Activated T-cell treated with anti-CD3 and anti-CD28 coated beads, Interleukin-2, amount 50 U/mL, for 4 hours (primary cell): ENCODE results near the gene SLC10A1. TPM values are rescaled to one million over a fixed set of nuclear protein-coding genes. Genes with fewer than 3 reads are reported as not detected.

Source experiments
- ATAC-seq, 2 donors: fragments of 200-7000 bp; cut with Tn5 transposase; one replicate each; pipeline ENCODE4 v1.10.0; 2021
- DNase-seq: peaks from one replicate; pipeline ENCODE4 v3.0.0-alpha.2; 2020
- H3K27me3 Mint-ChIP-seq: one replicate; pipeline ENCODE4 v1.8.0; 2021; ENCODE audit warnings: low read depth, mixed read lengths
- H3K36me3 Mint-ChIP-seq: one replicate; pipeline ENCODE4 v1.8.0; 2022; ENCODE audit warnings: mixed read lengths; ENCODE audit not compliant: insufficient read depth
- H3K4me1 Mint-ChIP-seq: one replicate; pipeline ENCODE4 v1.8.0; 2021; ENCODE audit warnings: low read depth, mixed read lengths
- H3K4me3 Mint-ChIP-seq: one replicate; pipeline ENCODE4 v1.8.0; 2021; ENCODE audit warnings: mild to moderate bottlenecking, moderate library complexity, mixed read lengths
- H3K9me3 Mint-ChIP-seq: one replicate; pipeline ENCODE4 v1.8.0; 2021; ENCODE audit warnings: mixed read lengths
- total RNA-seq, 3 donors: library from RNA; stranded (reverse); gene quantifications; one replicate each; pipeline ENCODE4 v1.2.1, GENCODE V29; 2021

SLC10A1 gene
- total RNA-seq, 3 donors from 2014 or later = not detected

DNA sequence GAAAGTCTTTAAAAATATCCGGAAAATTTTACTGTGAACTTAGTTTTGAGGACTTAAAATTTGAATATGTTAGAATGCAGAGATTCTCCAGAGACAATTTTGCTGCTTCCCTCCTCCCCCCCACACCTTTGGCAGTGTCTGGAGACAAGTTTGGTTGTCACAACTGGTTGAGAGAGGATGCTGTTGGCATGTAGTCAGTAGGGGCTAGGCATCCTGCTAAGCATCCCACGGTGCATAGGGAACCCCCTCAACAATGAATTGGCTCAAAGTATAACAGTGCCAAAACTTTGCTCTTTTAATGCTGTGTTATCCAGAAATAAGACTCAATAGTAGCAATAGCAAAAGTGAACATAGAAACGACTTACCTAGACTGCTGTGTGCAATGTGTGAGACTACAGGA is 26.5 kb downstream of the SLC10A1 start:
- Mint-ChIP-seq H3K36me3 (peaks cover 60% of the 10 kb centered on the region), H3K27me3 (no peaks in the 10 kb centered on the region), H3K4me1 (peaks cover 74% of the 10 kb centered on the region), H3K4me3 (peak overlapping the region; percentile 72), H3K9me3 (no peaks in the 10 kb centered on the region)
- ATAC-seq = no peak
- DNase-seq = no peak

DNA sequence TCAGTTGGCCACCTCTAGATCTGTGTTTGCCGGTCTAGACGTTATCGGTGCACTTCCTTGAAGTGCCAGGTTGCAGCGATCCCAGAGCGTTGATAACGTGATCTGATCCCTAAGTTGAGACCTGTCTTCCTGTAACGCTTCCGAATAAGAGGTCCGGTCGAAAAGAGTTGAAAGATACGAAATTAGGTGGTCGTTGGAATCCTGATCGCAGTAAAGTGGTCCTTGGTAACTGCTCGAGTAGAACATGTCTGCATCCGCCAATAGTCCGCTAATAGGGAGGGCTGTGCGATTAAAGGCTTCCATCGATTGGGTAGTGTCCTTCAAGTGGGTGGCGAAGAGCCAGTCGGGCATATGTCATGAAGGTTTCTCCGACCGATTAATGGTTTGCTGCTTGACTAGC is 27.4 kb downstream of the SLC10A1 start:
- no peaks in the 10 kb centered on the region for H3K9me3 Mint-ChIP-seq
- ATAC-seq (no peak), DNase-seq (no peak)
- peaks cover 69% of the 10 kb centered on the region for H3K4me1 Mint-ChIP-seq
- peak overlapping the region; percentile 72 for H3K4me3 Mint-ChIP-seq
- no peaks in the 10 kb centered on the region for H3K27me3 Mint-ChIP-seq
- H3K36me3 Mint-ChIP-seq = peaks cover 54% of the 10 kb centered on the region

DNA sequence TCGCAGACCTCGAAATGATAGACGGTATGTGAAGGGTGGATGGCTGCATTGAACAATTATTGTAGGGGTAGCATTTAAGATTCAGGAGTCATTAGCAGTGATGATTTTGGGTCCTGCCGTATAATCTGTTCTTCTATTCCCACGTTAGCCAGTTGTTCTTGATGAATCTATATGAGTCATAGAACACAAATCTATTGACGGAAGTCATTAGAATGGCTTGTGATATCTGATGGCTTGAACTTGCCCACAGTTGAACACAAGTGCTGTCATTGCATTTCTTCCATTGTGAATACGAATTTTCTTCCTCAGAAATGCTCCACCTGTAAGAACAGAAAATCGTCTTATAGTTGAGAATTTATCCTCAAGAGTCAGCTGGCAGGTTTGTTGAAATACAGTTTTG is 28.2 kb downstream of the SLC10A1 start:
- H3K9me3 Mint-ChIP-seq = no peaks in the 10 kb centered on the region
- H3K27me3 Mint-ChIP-seq = no peaks in the 10 kb centered on the region
- DNase-seq = no peak
- peak overlapping the region; percentile 90 for H3K4me3 Mint-ChIP-seq
- peaks cover 54% of the 10 kb centered on the region for H3K36me3 Mint-ChIP-seq
- peaks cover 71% of the 10 kb centered on the region for H3K4me1 Mint-ChIP-seq
- no peak for ATAC-seq

DNA sequence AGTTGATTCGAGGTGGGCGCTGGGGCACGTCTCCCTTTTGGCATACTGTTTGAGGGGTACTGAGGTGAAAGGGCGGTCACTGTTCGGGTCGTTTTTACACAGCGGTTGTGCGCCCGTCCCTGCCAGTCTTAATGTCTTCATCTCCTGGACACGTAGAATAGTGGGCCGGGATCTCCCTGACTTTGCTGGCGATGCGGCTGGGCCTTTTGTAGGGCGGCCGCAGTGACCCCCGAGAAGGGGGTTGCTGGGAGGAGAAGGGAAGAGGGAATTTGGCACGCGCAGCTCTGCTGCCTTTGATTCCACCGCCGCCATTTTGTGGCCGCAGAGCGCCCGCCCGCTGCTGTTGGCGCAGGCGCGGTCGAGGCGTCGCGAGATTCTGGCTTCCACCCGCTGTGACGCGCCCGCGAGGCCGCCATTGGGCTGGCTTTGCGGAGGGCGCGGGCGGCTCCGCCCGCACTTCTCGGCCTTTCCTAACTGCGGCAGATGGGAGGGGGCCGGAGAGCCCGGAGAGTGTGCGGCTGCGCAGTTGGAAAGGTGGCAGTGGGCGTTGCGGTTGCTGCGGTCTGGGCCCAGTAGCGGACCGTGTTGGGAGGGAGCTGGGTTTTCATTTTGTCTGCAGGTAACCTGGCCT is 29.6 kb downstream of the SLC10A1 start:
- peak overlapping the region; percentile 90 for H3K4me3 Mint-ChIP-seq
- ATAC-seq = peak; percentile 76 to 80
- no peaks in the 10 kb centered on the region for H3K27me3 Mint-ChIP-seq
- H3K36me3 Mint-ChIP-seq = peaks cover 44% of the 10 kb centered on the region
- H3K4me1 Mint-ChIP-seq = peaks cover 70% of the 10 kb centered on the region
- no peaks in the 10 kb centered on the region for H3K9me3 Mint-ChIP-seq
- peak; percentile 86 for DNase-seq

DNA sequence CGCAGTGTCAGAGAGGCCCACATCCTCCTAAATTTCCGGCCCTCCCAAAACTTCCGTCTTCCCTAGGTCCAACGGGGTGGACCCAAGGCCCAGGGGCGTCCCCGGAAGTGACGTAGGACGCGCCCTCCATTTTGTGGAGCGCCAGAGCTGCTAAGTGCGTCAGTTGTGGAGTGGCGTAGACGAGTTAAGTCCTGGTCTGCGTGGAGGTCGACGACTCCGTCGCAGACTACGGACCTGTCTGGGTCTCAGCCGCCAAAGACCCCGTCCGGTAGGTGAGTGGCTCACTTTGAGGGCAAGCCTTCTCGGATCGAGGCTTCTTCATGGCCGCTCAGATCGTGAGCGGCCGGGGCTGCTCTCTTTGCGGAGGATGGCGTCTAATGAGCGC is 30.1 kb downstream of the SLC10A1 start, which contains the start of gene SRSF5:
SRSF5 (plus strand) TSS at position 159 of the 385 bp plus-strand sequence. CDS start 1,015 bp downstream, outside the sequence.
- H3K4me1 Mint-ChIP-seq = peaks cover 70% of the 10 kb centered on the region
- peaks cover 39% of the 10 kb centered on the region for H3K36me3 Mint-ChIP-seq
- no peaks in the 10 kb centered on the region for H3K27me3 Mint-ChIP-seq
- DNase-seq (peak; percentile 91), ATAC-seq (peak; percentile 81 to 86)
- no peaks in the 10 kb centered on the region for H3K9me3 Mint-ChIP-seq
- peak within 1 kb of the TSS; percentile 90 for H3K4me3 Mint-ChIP-seq

DNA sequence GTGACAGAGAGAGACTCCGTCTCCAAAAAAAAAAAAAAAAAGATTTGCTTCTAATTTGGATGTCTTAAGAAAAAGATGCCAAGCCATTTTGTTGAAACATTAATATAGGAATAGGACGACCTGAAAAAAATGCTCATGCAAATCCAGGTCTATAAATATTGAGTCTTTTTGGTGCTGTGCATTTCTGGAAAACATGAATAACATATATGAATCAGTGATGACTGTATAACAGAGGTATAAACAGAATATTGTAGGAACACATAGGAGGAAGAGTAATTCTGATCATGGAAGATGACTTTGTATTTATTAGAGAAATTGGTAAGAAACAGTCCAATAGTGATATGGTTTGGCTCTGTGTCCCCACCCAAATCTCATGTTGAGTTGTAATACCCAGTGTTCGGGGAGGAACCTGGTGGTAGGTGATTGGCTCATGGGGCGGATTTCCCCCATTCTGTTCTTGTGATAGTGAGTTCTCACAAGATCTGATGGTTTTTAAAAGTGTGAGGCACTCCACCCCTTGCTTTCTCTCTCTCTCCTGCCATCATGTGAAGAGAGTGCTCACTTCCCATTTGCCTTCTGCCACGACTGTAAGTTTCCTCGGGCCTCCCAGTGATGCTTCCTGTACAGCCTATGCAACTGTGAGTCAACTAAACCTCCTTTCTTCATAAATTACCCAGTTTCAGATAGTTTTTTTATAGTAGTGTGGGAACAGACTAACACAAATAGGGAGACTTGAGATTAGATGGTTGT is 33.1 kb downstream of the SLC10A1 start:
- Mint-ChIP-seq H3K36me3 (peaks cover 16% of the 10 kb centered on the region), H3K4me3 (peak overlapping the region; percentile 13), H3K27me3 (no peaks in the 10 kb centered on the region), H3K9me3 (no peaks in the 10 kb centered on the region), H3K4me1 (peaks cover 46% of the 10 kb centered on the region)
- DNase-seq = no peak
- peak; percentile 42 to 49 for ATAC-seq

DNA sequence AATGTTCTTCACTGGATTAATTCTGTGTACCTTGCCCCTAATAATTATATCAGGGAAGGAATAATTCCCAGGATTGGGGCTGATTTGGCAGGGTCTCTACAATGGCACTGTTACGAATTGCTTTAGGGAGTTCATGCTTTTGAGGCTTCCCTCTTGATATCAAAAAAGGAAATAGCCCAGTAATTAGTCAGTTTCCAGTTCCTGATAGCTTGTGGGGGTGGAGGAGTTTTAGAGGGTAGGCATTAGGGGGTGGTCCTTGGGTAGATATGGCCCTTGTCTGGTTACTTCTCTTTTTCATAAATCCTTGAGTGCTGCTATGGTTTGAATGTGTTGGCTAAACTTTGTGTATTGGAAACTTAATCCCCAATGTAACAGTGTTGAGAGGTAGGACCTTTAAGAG is 36.2 kb downstream of the SLC10A1 start:
- DNase-seq (no peak), ATAC-seq (no peak)
- Mint-ChIP-seq H3K9me3 (no peaks in the 10 kb centered on the region), H3K4me3 (no peak overlapping the region), H3K36me3 (no peaks in the 10 kb centered on the region), H3K4me1 (peaks cover 27% of the 10 kb centered on the region), H3K27me3 (no peaks in the 10 kb centered on the region)

DNA sequence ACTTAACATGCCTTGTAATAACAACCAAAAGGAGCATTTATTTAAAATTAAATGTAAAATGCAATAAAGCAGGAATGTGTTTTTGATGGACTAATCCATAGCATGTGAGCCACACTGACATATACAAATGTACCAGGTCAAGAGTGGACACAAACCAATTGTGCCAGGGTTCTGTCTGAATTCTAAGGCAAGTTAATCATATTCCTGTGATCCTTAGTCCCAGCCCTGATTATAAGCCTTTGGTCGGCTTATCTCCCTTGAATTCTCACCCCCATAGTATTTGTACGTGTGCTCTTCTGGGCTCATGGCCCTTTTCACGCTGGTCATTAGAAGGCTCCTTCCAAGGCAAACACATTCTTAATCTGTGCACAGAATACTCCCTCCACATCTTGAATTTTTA is 40.7 kb downstream of the SLC10A1 start:
- peaks cover 10% of the 10 kb centered on the region for H3K4me1 Mint-ChIP-seq
- H3K27me3 Mint-ChIP-seq = no peaks in the 10 kb centered on the region
- no peak for ATAC-seq
- no peak overlapping the region for H3K4me3 Mint-ChIP-seq
- no peak for DNase-seq
- H3K9me3 Mint-ChIP-seq = no peaks in the 10 kb centered on the region
- no peaks in the 10 kb centered on the region for H3K36me3 Mint-ChIP-seq

DNA sequence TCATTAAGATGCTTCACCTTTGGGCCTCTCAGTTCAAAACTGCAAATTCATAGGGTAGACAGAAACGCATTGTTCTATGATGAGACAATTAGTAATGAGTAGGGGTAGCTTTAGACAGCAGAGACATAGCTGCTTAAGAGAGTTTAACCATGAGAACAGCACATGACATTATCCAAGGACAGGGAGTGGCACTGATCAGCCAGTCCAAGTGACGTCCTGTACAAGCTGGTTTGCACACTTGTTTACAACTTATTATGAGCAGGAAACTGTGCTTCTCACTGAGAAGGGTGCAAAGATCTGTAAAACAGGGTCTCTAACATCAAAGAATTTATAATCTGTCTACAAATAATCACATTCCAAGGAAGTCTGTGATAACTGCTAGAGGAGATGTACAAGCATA is 41.3 kb downstream of the SLC10A1 start:
- Mint-ChIP-seq H3K36me3 (no peaks in the 10 kb centered on the region), H3K4me1 (peaks cover 10% of the 10 kb centered on the region)

DNA sequence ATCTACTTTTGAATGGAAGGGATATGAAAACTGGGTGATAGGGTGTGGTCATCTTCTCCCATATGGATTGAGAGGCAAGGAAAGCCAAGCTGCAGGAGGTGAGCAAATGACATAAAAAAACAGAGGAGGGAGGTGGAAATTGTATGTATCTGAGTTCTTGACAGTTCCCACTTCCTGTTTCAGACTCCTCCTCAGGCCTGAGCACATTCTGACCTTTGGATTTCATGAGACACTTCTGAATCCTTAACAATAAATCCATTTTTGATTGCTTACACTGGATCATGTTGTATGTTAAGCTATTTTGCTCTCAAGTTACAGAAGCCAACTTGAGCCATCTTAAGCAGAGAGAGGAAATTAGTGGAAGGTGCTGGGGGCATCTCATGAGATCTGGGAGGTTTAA is 41.7 kb downstream of the SLC10A1 start:
- Mint-ChIP-seq H3K9me3 (no peaks in the 10 kb centered on the region), H3K4me3 (no peak overlapping the region), H3K4me1 (peaks cover 10% of the 10 kb centered on the region), H3K27me3 (no peaks in the 10 kb centered on the region), H3K36me3 (no peaks in the 10 kb centered on the region)
- DNase-seq (no peak), ATAC-seq (no peak)

More for the DNA sequence above, 41.3 kb downstream of the SLC10A1 start:
- H3K27me3 Mint-ChIP-seq = no peaks in the 10 kb centered on the region
- ATAC-seq (no peak), DNase-seq (no peak)
- no peaks in the 10 kb centered on the region for H3K9me3 Mint-ChIP-seq
- no peak overlapping the region for H3K4me3 Mint-ChIP-seq

DNA sequence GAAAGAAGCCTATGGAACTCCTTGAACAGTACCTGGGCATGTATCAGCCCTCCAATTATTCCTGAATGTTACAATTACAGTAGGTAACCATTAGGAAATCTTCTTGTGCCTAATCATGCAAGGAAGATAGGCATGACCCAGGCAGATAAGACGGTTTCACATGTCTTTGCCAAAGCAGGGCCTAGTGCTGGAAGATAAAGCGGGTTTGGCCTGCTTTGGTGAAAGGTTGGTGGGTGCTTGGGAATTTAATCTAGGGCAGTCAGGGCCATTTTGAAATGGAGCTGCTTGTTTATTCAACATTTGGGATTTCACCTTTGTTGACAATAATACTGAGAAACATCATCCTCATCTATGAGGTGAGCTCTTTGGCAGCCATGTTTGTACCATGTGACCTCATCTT is 42.6 kb downstream of the SLC10A1 start:
- no peak for ATAC-seq
- no peak for DNase-seq
- Mint-ChIP-seq H3K4me1 (peaks cover 10% of the 10 kb centered on the region), H3K9me3 (no peaks in the 10 kb centered on the region), H3K36me3 (no peaks in the 10 kb centered on the region), H3K4me3 (no peak overlapping the region), H3K27me3 (no peaks in the 10 kb centered on the region)

DNA sequence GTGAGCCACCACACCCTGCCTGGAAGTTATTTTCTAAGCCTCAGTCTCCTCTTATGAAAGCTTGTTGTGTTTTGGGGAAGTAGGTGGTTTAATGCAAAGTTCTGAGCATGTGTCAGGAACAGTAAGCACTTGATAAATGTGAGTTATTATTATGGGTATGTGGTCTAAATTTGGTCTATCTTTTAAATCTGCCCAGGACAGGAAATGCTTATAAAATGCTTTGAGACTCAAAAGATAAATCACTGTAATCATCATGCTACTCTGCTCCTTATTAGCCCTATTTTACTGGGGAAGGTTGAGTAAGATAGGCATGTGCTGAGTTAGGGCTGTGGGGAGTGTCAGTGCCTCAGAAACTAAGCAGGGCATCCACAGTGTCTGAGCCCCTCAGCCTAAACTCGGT is 43.2 kb downstream of the SLC10A1 start:
- Mint-ChIP-seq H3K9me3 (no peaks in the 10 kb centered on the region), H3K36me3 (no peaks in the 10 kb centered on the region), H3K4me1 (peaks cover 10% of the 10 kb centered on the region), H3K4me3 (no peak overlapping the region), H3K27me3 (no peaks in the 10 kb centered on the region)
- no peak for ATAC-seq
- DNase-seq = no peak

DNA sequence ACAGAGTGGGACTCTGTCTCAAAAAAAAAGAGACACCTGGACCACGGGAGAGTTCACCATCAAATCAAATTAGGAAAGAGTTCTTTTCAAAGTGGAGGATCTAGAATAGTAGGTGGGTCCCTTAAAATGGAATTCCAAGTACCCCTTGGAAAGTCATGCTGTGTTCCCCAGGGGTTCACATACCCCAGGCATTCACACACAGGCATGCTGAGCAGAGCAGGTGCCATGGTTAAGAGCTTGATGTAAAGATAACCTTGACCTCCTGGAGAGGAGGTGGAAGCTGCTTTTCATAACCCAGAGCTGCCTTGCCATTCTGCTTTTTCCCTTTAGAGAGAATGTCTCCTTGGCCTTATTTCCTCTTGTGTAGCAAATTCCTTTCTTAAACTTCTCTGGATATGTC is 44.3 kb downstream of the SLC10A1 start:
- Mint-ChIP-seq H3K4me1 (peaks cover 10% of the 10 kb centered on the region), H3K9me3 (no peaks in the 10 kb centered on the region), H3K27me3 (no peaks in the 10 kb centered on the region), H3K4me3 (no peak overlapping the region), H3K36me3 (no peaks in the 10 kb centered on the region)
- DNase-seq (no peak), ATAC-seq (no peak)

DNA sequence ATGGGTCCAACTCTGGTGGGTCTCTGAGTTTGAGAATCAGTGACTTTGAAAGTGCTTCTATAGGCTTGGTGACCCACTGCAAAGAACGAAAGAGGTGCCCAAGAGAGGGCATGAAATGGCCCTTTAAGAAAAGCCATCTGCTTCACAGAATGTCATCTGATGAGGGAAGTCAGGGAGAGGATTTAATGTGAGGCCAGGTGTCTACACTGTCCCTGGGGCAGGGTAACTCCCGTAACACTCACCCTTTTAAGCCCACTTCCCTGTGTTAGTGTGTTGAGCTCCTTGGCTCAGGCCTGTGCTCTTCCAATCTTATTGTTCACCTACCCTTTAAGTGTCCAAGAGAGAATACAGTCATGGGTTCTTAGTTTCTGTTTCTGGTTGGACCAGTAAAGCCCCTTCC is 46.5 kb downstream of the SLC10A1 start:
- H3K9me3 Mint-ChIP-seq = no peaks in the 10 kb centered on the region
- H3K27me3 Mint-ChIP-seq = no peaks in the 10 kb centered on the region
- ATAC-seq = no peak
- DNase-seq = no peak
- no peaks in the 10 kb centered on the region for H3K36me3 Mint-ChIP-seq
- no peak overlapping the region for H3K4me3 Mint-ChIP-seq
- peaks cover 11% of the 10 kb centered on the region for H3K4me1 Mint-ChIP-seq

DNA sequence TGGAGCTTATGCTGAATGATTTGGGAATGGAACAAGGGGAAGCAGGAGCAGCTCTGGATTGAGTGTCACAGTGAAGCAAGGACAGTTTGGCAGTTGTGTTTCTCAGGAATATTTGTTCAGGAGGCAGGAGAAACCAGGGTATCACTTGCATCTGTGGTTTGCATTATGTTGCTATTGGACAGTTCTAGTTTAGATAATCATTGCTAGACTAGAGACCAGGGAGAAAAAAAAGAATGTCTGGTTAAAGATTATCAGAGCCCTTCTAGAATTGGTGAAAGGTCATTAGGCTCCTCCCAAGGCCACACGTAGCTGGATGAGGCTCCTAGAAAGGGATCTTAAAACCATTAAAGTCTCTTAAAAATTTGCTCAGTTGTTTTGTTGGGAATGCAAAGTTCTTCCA is 47.1 kb downstream of the SLC10A1 start:
- no peak for ATAC-seq
- Mint-ChIP-seq H3K27me3 (no peaks in the 10 kb centered on the region), H3K4me3 (no peak overlapping the region), H3K4me1 (peaks cover 6% of the 10 kb centered on the region), H3K36me3 (no peaks in the 10 kb centered on the region), H3K9me3 (no peaks in the 10 kb centered on the region)
- no peak for DNase-seq
